NCI-H2029 treated with DMSO at 0.1 percent for 48 hours (cell line): ENCODE measurements around the gene PARG.
"Not testable (repeated sequence)": the region's sequence is repeated elsewhere in the genome, so short reads cannot be mapped to it uniquely, and the experiment has no call there.

Experiments used
- DNase-seq: peaks from one replicate; lab custom pipeline; 2025; lab: John Stamatoyannopoulos, UW

PARG gene

GRCh38 chr10:49941447-49942338 is at the start of gene PARG, which contains the start of gene TIMM23B:
Gene PARG (minus strand): TSS chr10:49942027. CDS start chr10:49941725, 302 bp downstream.
Gene TIMM23B (plus strand): TSS chr10:49942053. CDS start chr10:49942195, 142 bp downstream.
- DNase-seq = not testable (repeated sequence)

- not testable (repeated sequence) for DNase-seq
These were observed 46.5 kb upstream of the PARG start, which contains the start of gene AGAP6 for GRCh38 chr10:49988376-49988775. Gene AGAP6 (plus strand): TSS chr10:49988406. CDS start chr10:49988716, 310 bp downstream.

- DNase-seq = not testable (repeated sequence)
These were observed 45.4 kb upstream of the PARG start for GRCh38 chr10:49987207-49987606.

- not testable (repeated sequence) for DNase-seq
These were observed 35.9 kb upstream of the PARG start for GRCh38 chr10:49977756-49978155.

- not testable (repeated sequence) for DNase-seq
These were observed 30.3 kb upstream of the PARG start for GRCh38 chr10:49972094-49972493.

- DNase-seq = not testable (repeated sequence)
These were observed 29.6 kb upstream of the PARG start for GRCh38 chr10:49971466-49971865.

- DNase-seq = not testable (repeated sequence)
These were observed 28.6 kb upstream of the PARG start for GRCh38 chr10:49970331-49970857.

- DNase-seq = not testable (repeated sequence)
These were observed 11.3 kb upstream of the PARG start for GRCh38 chr10:49953122-49953521.

- not testable (repeated sequence) for DNase-seq
These were observed 10.2 kb upstream of the PARG start for GRCh38 chr10:49952006-49952405.

GRCh38 chr10:49948737-49949136 is 6.9 kb upstream of the PARG start:
- not testable (repeated sequence) for DNase-seq

- DNase-seq = not testable (repeated sequence)
These were observed 6.3 kb upstream of the PARG start for GRCh38 chr10:49948142-49948541.

- not testable (repeated sequence) for DNase-seq
These were observed 1.8 kb upstream of the PARG start for GRCh38 chr10:49943607-49944006.

GRCh38 chr10:49942339-49942705 is 495 bp upstream of the PARG start:
- DNase-seq = not testable (repeated sequence)

- not testable (repeated sequence) for DNase-seq
These were observed 9.7 kb downstream of the PARG start for GRCh38 chr10:49931959-49932728.

GRCh38 chr10:49931276-49931675 is 10.6 kb downstream of the PARG start:
- DNase-seq = not testable (repeated sequence)

GRCh38 chr10:49923572-49923971 is 18.3 kb downstream of the PARG start:
- not testable (repeated sequence) for DNase-seq

- not testable (repeated sequence) for DNase-seq
These were observed 19.8 kb downstream of the PARG start for GRCh38 chr10:49922041-49922440.

- not testable (repeated sequence) for DNase-seq
These were observed 23.9 kb downstream of the PARG start for GRCh38 chr10:49917927-49918326.

- DNase-seq = not testable (repeated sequence)
These were observed 25.4 kb downstream of the PARG start for GRCh38 chr10:49916451-49916850.

- DNase-seq = not testable (repeated sequence)
These were observed 31.5 kb downstream of the PARG start for GRCh38 chr10:49910295-49910694.

- not testable (repeated sequence) for DNase-seq
These were observed 33.3 kb downstream of the PARG start for GRCh38 chr10:49908290-49909080.
